DND-41 (cell line): ENCODE results near the gene BACH2.

Source experiments
- ATAC-seq: fragments of 200-7000 bp; cut with Tn5 transposase; 3 replicates; pipeline ENCODE4 v1.9.1; 2021; ENCODE audit warnings: low read depth; ENCODE audit not compliant: insufficient read depth
- DNase-seq: peaks from one replicate; pipeline ENCODE4 v3.0.0-alpha.2; 2020
- H2AFZ ChIP-seq: 2 replicates; pipeline ENCODE4 v1.6.0; 2012; ENCODE audit warnings: low read depth, low read length
- H3K27ac ChIP-seq: 2 replicates; pipeline ENCODE4 v1.5.1; 2012; ENCODE audit warnings: low read length, inconsistent platforms
- H3K27me3 ChIP-seq: fragments of 200-600 bp; sonication (generic); 2 replicates; pipeline ENCODE4 v1.6.0; 2012; ENCODE audit warnings: low read length, mild to moderate bottlenecking, inconsistent platforms; ENCODE audit not compliant: insufficient read depth, poor library complexity
- H3K36me3 ChIP-seq: 2 replicates; pipeline ENCODE4 v1.5.1; 2012; ENCODE audit warnings: low read length, inconsistent platforms; ENCODE audit not compliant: insufficient read depth
- H3K4me1 ChIP-seq: 2 replicates; pipeline ENCODE4 v1.5.1; 2012; ENCODE audit warnings: mild to moderate bottlenecking, low read length; ENCODE audit not compliant: insufficient read depth
- H3K4me2 ChIP-seq: 2 replicates; pipeline ENCODE4 v1.6.0; 2012; ENCODE audit warnings: mild to moderate bottlenecking, moderate library complexity, low read length, inconsistent platforms; ENCODE audit not compliant: insufficient read depth
- H3K4me3 ChIP-seq, 2 experiments: fragments of 200-600 bp in 1 of 2; shearing (Covaris generic) in 1 of 2; 2 replicates each; pipeline ENCODE4 v1.5.1; 2012 to 2016; ENCODE audit warnings: inconsistent platforms in 2 of 2, low read length in 2 of 2, mild to moderate bottlenecking in 2 of 2, low read depth in 1 of 2, moderate library complexity in 1 of 2
- H3K79me2 ChIP-seq: 2 replicates; pipeline ENCODE4 v1.6.0; 2012; ENCODE audit warnings: low read length, inconsistent platforms; ENCODE audit not compliant: insufficient read depth
- H3K9ac ChIP-seq: 2 replicates; pipeline ENCODE4 v1.6.0; 2012; ENCODE audit warnings: low read depth, mild to moderate bottlenecking, inconsistent platforms, low read length, moderate library complexity
- H3K9me3 ChIP-seq: 2 replicates; pipeline ENCODE4 v1.5.1; 2012; ENCODE audit warnings: low read length, moderate library complexity, mild to moderate bottlenecking, inconsistent platforms; ENCODE audit not compliant: insufficient read depth, severe bottlenecking
- H4K20me1 ChIP-seq: 2 replicates; pipeline ENCODE4 v1.6.0; 2012; ENCODE audit warnings: low read length; ENCODE audit not compliant: insufficient read depth
- CTCF ChIP-seq: IDR thresholded peaks from 2 replicates; pipeline ENCODE4 v1.5.1; 2012; ENCODE audit warnings: borderline replicate concordance, low read length, moderate library complexity, mild to moderate bottlenecking; ENCODE audit not compliant: poor library complexity, severe bottlenecking; ENCODE audit errors: extremely low read depth
- EZH2 ChIP-seq: IDR thresholded peaks from 3 replicates; pipeline ENCODE4 v1.6.1; 2012; ENCODE audit warnings: borderline replicate concordance, low read depth, mild to moderate bottlenecking, moderate library complexity, low read length, inconsistent platforms; ENCODE audit not compliant: severe bottlenecking

The BACH2 gene

GRCh38 chr6:90040931-90041330 is 255.7 kb downstream of the BACH2 start:
- DNase-seq (no peak), ATAC-seq (no peak)
- H3K27ac ChIP-seq: no peak overlapping the region
- no peak overlapping the region for H3K4me3 ChIP-seq
- peaks cover 9% of the 10 kb centered on the region for H3K4me1 ChIP-seq
- no peaks in the 10 kb centered on the region for H3K9me3 ChIP-seq
- no peaks in the 10 kb centered on the region for H3K27me3 ChIP-seq
- no peaks in the 10 kb centered on the region for H3K79me2 ChIP-seq
- no peak overlapping the region for H2AFZ ChIP-seq
- H3K36me3 ChIP-seq: no peaks in the 10 kb centered on the region
- no peaks in the 10 kb centered on the region for H4K20me1 ChIP-seq
- TF ChIP-seq CTCF: no peak
- no peak for TF ChIP-seq EZH2
- H3K4me2 ChIP-seq: no peak overlapping the region
- H3K9ac ChIP-seq: no peak overlapping the region

- Histone ChIP-seq H2AFZ (no peak overlapping the region), H3K4me1 (peaks cover 6% of the 10 kb centered on the region), H3K4me3 (no peak overlapping the region), H3K9me3 (no peaks in the 10 kb centered on the region), H3K9ac (no peak overlapping the region), H4K20me1 (no peaks in the 10 kb centered on the region), H3K36me3 (no peaks in the 10 kb centered on the region), H3K4me2 (no peak overlapping the region), H3K79me2 (no peaks in the 10 kb centered on the region), H3K27me3 (no peaks in the 10 kb centered on the region), H3K27ac (no peak overlapping the region)
- DNase-seq: no peak
- ATAC-seq: no peak
- TF ChIP-seq CTCF (no peak), EZH2 (no peak)
Measured at GRCh38 chr6:90039911-90040310, 256.7 kb downstream of the BACH2 start.

- H3K9me3 ChIP-seq: no peaks in the 10 kb centered on the region
- H2AFZ ChIP-seq: no peak overlapping the region
- no peak overlapping the region for H3K4me3 ChIP-seq
- H3K4me2 ChIP-seq: no peak overlapping the region
- no peaks in the 10 kb centered on the region for H4K20me1 ChIP-seq
- H3K9ac ChIP-seq: no peak overlapping the region
- no peaks in the 10 kb centered on the region for H3K27me3 ChIP-seq
- ATAC-seq: no peak
- H3K79me2 ChIP-seq: no peaks in the 10 kb centered on the region
- H3K36me3 ChIP-seq: no peaks in the 10 kb centered on the region
- no peak for DNase-seq
- no peak overlapping the region for H3K27ac ChIP-seq
- no peaks in the 10 kb centered on the region for H3K4me1 ChIP-seq
- TF ChIP-seq EZH2 (no peak), CTCF (no peak)
Measured at GRCh38 chr6:90038961-90039653, 257.5 kb downstream of the BACH2 start.

- TF ChIP-seq CTCF (no peak), EZH2 (no peak)
- H2AFZ ChIP-seq: no peak overlapping the region
- H3K4me3 ChIP-seq: no peak overlapping the region
- no peaks in the 10 kb centered on the region for H3K9me3 ChIP-seq
- no peaks in the 10 kb centered on the region for H3K36me3 ChIP-seq
- ATAC-seq (no peak), DNase-seq (no peak)
- no peaks in the 10 kb centered on the region for H3K4me1 ChIP-seq
- H4K20me1 ChIP-seq: no peaks in the 10 kb centered on the region
- H3K9ac ChIP-seq: no peak overlapping the region
- H3K27me3 ChIP-seq: no peaks in the 10 kb centered on the region
- H3K4me2 ChIP-seq: no peak overlapping the region
- H3K79me2 ChIP-seq: no peaks in the 10 kb centered on the region
- no peak overlapping the region for H3K27ac ChIP-seq
Measured at GRCh38 chr6:90036963-90037362, 259.7 kb downstream of the BACH2 start.
